Measurements from ENCODE around the gene RAC3.

RAC3 gene

DNA sequence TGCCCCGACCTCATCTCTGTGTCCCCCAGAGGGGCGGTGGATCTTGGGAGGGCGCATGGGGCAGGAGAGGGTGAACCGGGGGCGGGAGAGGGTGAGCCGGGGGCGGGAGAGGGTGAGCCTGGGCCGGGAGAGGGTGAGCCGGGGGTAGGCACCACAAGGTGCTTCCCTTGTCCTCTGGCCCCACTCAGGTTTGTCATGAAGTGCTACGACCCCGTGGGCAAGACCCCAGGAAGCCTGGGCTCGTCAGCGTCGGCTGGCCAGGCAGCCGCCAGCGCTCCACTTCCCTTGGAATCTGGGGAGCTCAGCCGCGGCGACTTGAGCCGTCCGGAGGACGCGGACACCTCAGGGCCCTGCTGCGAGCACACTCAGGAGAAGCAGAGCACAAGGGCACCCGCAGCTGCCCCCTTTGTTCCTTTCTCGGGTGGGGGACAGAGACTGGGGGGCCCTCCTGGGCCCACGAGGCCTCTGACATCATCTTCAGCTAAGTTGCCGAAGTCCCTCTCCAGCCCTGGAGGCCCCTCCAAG lies 35.2 kb upstream of the RAC3 start:
- Histone ChIP-seq H3K4me1 (ENCODE audit: insufficient read depth, low read length) (no peaks in the 10 kb centered on the region), H3K4me3 (ENCODE audit: low read depth in 1 of 2, low read length in 2 of 2) (no peak overlapping the region), H4K20me1 (ENCODE audit: insufficient read depth, low read length) (peaks cover 11% of the 10 kb centered on the region), H3K9me3 (ENCODE audit: insufficient read depth, low read length, severe bottlenecking) (no peaks in the 10 kb centered on the region), H3K27ac (ENCODE audit: low read length) (no peak overlapping the region), H3K27me3 (ENCODE audit: insufficient read depth, low read length, poor library complexity) (no peaks in the 10 kb centered on the region), H3K36me3 (ENCODE audit: insufficient read depth, low read length) (no peaks in the 10 kb centered on the region), H2AFZ (ENCODE audit: low read depth, low read length) (no peak overlapping the region), H3K9ac (ENCODE audit: low read depth, low read length) (no peak overlapping the region), H3K4me2 (ENCODE audit: insufficient read depth, low read length) (no peak overlapping the region), H3K79me2 (ENCODE audit: insufficient read depth, low read length) (peaks cover 6% of the 10 kb centered on the region; the same call in 1 of the 2 replicates)
- TF ChIP-seq, protein P1, sequence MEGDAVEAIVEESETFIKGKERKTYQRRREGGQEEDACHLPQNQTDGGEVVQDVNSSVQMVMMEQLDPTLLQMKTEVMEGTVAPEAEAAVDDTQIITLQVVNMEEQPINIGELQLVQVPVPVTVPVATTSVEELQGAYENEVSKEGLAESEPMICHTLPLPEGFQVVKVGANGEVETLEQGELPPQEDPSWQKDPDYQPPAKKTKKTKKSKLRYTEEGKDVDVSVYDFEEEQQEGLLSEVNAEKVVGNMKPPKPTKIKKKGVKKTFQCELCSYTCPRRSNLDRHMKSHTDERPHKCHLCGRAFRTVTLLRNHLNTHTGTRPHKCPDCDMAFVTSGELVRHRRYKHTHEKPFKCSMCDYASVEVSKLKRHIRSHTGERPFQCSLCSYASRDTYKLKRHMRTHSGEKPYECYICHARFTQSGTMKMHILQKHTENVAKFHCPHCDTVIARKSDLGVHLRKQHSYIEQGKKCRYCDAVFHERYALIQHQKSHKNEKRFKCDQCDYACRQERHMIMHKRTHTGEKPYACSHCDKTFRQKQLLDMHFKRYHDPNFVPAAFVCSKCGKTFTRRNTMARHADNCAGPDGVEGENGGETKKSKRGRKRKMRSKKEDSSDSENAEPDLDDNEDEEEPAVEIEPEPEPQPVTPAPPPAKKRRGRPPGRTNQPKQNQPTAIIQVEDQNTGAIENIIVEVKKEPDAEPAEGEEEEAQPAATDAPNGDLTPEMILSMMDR (IDR thresholded peaks at IDR 0.05; ENCODE audit: borderline replicate concordance, extremely low read depth, low read length, poor library complexity, severe bottlenecking): no peak
- TF ChIP-seq EZH2 (IDR thresholded peaks at IDR 0.05; ENCODE audit: borderline replicate concordance, low read depth, low read length, severe bottlenecking): no peak
- no peak for DNase-seq
- no peak for ATAC-seq (ENCODE audit: insufficient read depth, low read depth)

DNA sequence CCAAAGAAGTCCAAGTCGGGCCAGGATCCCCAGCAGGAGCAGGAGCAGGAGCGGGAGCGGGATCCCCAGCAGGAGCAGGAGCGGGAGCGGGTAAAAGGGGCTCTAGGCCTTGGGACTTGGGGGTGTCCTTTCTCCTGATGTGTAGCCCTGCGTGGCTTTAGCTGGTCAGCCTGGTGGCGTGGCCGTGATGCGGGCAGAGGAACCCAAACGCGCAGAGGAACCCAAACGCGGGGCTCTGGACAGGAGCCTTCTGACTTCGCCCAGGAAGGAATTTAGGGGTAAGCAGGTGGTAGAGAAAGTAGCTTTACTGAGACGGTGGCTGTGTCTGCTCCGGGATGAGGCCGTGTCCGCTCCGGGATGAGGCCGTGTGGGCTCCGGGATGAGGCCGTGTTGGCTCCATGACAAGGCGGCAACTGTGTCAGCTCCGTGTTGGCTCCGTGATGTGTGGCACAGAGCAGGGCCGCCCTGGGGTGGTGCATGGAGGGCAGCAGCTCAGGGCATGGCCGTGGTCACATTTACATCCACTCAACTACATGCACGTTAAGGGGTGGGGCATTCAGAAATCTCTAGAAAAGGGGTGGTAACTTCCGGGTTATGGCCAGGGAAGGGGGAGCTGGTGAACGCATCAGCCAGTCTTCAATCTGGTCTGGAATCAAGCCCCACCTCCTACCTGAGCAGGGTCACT lies 34.6 kb upstream of the RAC3 start:
- TF ChIP-seq, protein P1 (IDR thresholded peaks at IDR 0.05; ENCODE audit: borderline replicate concordance, extremely low read depth, low read length, poor library complexity, severe bottlenecking): no peak
- TF ChIP-seq EZH2 (IDR thresholded peaks at IDR 0.05; ENCODE audit: borderline replicate concordance, low read depth, low read length, severe bottlenecking): no peak
- ATAC-seq (ENCODE audit: insufficient read depth, low read depth): no peak
- Histone ChIP-seq H3K27me3 (ENCODE audit: insufficient read depth, low read length, poor library complexity) (no peaks in the 10 kb centered on the region), H2AFZ (ENCODE audit: low read depth, low read length) (no peak overlapping the region), H3K4me3 (ENCODE audit: low read depth in 1 of 2, low read length in 2 of 2) (no peak overlapping the region), H3K9me3 (ENCODE audit: insufficient read depth, low read length, severe bottlenecking) (no peaks in the 10 kb centered on the region), H4K20me1 (ENCODE audit: insufficient read depth, low read length) (peaks cover 7% of the 10 kb centered on the region), H3K4me2 (ENCODE audit: insufficient read depth, low read length) (no peak overlapping the region), H3K4me1 (ENCODE audit: insufficient read depth, low read length) (no peaks in the 10 kb centered on the region), H3K27ac (ENCODE audit: low read length) (no peak overlapping the region), H3K79me2 (ENCODE audit: insufficient read depth, low read length) (no peaks in the 10 kb centered on the region), H3K36me3 (ENCODE audit: insufficient read depth, low read length) (no peaks in the 10 kb centered on the region), H3K9ac (ENCODE audit: low read depth, low read length) (no peak overlapping the region)
- DNase-seq: no peak

DNA sequence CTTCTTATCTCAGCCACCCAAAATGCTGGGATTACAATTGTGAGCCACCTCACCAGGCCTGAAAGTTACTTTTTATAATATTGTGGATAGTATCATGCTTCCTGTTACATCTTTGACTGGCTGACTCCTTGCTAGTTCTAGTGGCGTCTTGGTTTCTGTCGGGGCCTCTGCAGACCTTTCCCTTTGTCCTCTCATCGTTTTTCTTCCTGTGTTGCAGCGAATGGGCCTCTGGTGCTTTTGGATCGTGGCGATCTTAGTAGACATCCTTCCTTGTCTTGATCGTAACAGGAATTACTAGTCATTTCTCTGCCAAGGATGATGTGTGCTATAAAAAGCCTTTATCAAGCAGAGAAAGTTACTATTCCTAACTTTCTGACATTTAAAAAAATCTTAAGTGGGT lies 33.3 kb upstream of the RAC3 start:
- Histone ChIP-seq H3K9ac (ENCODE audit: low read depth, low read length) (no peak overlapping the region), H3K9me3 (ENCODE audit: insufficient read depth, low read length, severe bottlenecking) (no peaks in the 10 kb centered on the region), H3K27me3 (ENCODE audit: insufficient read depth, low read length, poor library complexity) (no peaks in the 10 kb centered on the region), H4K20me1 (ENCODE audit: insufficient read depth, low read length) (peaks cover 4% of the 10 kb centered on the region; the same call in 1 of the 2 replicates), H3K27ac (ENCODE audit: low read length) (no peak overlapping the region), H3K79me2 (ENCODE audit: insufficient read depth, low read length) (no peaks in the 10 kb centered on the region), H3K4me2 (ENCODE audit: insufficient read depth, low read length) (no peak overlapping the region), H3K4me3 (ENCODE audit: low read depth in 1 of 2, low read length in 2 of 2) (no peak overlapping the region), H2AFZ (ENCODE audit: low read depth, low read length) (no peak overlapping the region), H3K36me3 (ENCODE audit: insufficient read depth, low read length) (no peaks in the 10 kb centered on the region), H3K4me1 (ENCODE audit: insufficient read depth, low read length) (no peaks in the 10 kb centered on the region)
- ATAC-seq (ENCODE audit: insufficient read depth, low read depth) (no peak), DNase-seq (no peak)
- TF ChIP-seq, protein P1 (IDR thresholded peaks at IDR 0.05; ENCODE audit: borderline replicate concordance, extremely low read depth, low read length, poor library complexity, severe bottlenecking): no peak
- no peak for TF ChIP-seq EZH2 (IDR thresholded peaks at IDR 0.05; ENCODE audit: borderline replicate concordance, low read depth, low read length, severe bottlenecking)

All from DND-41 (cell line).